CD4-positive, alpha-beta T cell treated with Interleukin-6 for 4 hours (primary cell): ENCODE measurements around the gene TRIP12.
"Not testable (repeated sequence)": the region's sequence is repeated elsewhere in the genome, so short reads cannot be mapped to it uniquely, and the experiment has no call there.

Experiments used
- DNase-seq: peaks from one replicate; pipeline ENCODE4 v3.0.0-alpha.2; 2020; ENCODE audit warnings: mixed read lengths

TRIP12 gene

DNA sequence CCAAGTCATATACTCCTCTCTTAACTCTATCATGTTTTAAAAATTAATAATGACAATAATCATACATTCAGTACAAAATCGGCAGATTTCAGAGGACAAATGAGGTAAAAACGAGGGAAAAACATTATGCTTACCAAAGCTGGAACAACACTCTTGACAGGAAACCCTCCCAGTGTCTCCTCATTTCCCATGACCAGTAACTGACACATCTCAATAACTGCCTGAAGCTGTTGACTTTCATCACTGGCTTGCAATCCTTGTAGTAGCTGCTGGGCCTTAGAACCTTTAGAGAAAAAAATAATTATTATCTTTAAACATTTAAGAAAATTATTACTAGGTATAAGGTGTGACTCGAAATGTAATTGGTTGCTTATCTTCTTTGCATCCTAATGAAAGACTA lies 103.6 kb downstream of the TRIP12 start:
- DNase-seq, result no peak

DNA sequence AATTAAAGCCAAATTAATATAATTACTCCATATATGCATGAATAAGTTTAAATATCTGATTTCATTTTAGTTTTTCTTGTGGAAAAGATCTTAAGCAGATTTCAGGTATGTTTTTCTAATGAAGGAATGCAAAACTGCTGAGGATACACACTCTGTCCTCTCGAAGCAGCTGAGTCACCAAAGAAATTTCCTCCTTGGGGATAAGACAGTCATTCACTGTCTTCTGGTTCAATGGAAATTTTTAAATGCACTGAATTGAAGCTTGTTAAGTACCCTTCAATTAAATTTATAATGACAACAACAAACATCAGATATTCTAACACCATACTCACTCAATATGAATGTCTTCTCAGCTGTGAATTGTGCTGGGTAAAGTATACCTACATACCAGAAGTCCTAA lies 106.0 kb downstream of the TRIP12 start:
- DNase-seq, result no peak

DNA sequence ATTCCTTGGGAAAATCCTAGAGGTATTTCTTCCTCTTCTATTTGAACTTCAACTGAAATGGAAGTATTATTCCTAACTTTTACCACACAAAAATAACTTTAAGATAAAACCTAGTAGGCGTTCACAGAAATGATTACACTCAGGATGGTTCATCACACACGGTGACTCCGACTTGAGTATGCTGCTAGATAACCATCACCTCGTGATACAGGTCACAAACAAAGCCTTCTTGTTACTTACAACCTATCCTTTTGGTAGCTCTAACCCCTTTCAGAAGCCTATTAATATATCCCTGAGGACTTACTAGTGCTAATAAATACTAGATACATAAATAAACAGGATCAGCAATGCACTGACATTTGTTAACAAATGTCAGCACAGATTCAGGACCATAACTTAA lies 106.5 kb downstream of the TRIP12 start:
- DNase-seq, result no peak

DNA sequence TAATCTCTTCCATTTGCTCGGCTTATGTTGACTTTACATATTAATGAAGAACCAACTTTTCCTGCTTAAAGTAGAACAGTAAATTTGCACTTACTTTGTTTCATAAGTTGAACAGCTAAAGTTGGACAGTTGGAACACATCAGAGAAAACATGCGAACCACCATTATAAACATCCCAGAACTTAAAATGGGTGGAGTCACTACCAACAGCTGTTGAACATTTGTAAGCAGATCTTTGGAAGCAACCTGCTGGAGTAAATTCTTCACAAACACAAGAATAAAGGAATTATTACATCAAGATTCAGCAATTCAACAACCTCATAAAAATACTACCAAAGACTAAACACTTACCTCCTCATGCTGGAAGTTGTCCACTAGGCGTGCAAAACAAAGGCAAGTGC lies 111.0 kb downstream of the TRIP12 start:
- no peak for DNase-seq

DNA sequence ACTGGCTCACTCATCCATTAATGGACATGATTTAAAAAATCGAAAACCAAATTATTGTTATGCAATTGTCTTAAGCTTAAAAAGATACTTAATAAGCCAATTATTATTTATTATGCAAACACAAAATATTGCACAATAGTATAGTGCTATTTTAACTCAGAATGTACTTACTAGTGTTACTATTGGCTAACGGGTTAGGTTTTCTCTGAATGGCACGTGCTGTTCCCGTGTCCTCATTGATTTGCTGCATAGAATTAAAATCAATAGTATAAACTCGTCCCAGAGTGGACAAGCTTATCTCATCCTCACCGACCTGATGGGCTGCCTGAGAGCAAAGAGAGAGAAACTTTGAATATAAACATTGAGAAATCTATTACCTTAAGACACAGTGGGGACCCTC lies 116.2 kb downstream of the TRIP12 start:
- DNase-seq, result no peak

DNA sequence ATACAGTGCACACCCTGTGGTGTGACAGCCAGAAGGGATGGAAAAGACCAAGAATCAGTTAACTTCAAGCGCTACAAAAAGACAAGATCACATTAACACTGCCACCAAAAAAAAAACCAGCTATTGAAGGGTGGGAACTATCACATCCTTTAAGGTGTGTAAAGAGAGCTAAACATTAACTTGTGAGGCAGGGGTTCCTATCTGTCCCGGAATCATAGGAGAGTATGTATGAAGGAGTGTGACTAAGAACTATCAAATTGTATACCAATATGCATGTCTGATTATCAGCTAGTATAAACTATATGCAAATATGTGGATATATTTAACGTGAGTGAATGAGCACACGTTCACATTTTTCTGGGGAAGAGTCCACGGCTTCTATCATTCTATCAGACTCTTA lies 119.0 kb downstream of the TRIP12 start:
- DNase-seq, result no peak

DNA sequence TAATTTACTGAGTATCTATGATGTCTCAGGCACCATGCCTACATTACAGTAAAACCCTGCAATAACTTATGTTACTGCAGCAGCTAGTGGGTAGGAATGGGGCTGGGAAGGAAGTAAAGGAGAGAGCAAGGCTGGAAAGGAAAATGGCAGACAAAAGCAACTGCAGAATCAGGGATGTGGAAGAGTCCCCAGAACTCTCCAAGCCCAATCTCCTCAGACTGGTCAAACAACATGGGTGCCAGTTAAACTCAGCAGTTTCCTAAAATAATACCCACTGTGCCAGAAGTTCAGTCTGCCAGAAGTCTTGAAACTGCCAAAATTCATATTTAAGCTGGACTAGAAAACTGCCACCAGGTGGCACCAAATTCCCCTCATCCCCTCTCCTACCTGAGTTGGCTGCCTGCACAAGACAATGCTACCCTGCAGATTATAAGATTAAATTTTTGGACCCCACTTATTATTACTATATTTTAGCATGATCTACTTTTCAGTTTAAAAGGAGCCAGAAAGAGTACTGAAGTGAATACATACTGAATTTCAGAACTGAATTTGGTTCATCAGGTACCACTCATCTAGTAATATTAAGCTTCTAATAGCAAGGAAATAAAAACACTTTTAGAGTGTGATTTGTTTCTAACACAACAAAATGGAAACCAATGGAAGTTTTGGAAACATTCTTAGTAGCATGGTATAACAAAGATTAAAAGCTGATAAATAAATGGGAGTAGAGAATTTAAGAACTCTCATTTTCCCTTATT lies 120.6 kb downstream of the TRIP12 start:
- DNase-seq, result peak; percentile 86

DNA sequence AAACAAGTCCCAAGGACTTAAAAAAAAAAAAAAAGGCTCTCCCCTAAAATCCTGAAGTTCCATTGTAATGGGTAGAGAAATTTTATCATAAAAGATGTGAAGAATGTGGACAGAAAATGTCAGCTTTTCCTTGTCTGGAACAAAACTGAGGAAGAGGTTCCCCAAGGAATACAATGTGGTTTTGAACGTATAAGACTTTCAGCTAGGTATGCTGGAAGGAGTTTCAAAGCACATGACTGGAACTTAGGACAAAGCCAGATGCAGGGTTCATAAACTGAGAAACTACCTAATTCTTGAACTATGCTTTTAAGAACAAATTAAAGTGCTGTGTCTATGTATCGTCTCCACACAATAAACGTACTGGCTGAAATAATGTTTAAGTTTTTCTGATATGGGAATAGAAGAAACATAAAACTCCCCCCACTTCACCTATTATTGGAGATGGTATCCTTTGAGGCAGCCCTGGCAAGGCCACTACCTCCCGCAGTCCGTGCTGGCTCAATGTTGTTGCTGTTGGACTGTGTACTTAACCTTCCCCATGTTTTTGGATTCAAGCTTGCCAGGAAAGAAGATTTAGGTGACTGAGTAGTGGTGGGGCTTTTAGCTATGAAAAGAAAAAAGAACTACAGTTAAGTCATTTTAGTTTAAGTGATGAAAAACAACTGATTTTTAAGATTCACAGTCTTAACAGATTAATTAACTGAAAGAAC lies 123.2 kb downstream of the TRIP12 start:
- DNase-seq, result no peak

DNA sequence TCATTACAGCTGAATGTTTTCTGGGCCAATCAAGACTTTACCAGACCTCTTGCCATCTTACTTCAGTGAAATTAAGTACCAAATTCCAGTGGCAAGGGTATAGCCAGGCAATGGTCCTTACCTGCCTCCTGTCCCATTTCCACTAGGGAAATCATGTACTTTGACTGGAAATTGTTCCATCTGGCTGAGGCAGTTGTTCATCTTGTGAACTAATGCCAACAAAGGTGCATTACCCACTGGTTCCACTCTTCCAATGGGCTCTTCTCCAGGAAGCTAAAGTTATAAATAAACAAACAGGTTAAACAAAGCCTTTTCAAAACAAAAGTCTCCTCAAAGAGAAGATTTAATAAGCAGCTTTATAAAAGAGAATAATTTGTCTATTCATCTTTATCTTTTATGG lies 126.8 kb downstream of the TRIP12 start:
- no peak for DNase-seq

DNA sequence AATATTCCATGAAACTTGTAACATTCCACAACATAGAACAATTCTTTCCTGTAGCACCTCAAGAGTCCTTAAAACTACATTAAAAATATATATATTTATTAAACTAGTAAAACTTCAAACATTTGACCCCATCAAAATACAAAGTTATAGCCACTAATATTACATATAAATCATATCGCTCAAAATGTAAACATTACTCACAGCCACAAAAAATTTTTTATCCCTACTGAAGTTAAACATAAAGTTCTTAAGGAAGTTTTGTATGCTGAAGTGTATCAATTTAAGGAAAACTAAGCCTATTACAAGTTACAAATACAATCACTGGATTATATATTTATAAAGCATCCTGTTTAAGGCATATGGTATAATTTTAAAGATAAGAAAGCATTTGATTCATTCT lies 127.2 kb downstream of the TRIP12 start:
- DNase-seq, result no peak

DNA sequence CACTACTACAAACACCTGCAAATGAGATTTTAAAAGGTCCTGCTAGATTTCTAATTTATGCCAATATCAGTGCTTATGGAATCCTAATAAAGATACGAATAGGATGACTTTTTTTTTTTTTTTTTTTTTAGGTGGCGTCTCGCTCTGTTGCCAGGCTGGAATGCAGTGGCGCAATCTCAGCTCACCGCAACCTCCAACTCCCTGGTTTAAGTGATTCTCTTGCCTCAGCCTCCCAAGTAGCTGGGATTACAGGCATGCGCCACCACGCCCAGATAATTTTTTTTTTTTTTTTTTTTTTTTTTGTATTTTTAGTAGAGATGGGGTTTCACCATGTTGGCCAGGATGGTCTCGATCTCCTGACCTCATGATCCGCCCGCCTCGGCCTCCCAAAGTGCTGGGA lies 135.5 kb downstream of the TRIP12 start:
- not testable (repeated sequence) for DNase-seq

DNA sequence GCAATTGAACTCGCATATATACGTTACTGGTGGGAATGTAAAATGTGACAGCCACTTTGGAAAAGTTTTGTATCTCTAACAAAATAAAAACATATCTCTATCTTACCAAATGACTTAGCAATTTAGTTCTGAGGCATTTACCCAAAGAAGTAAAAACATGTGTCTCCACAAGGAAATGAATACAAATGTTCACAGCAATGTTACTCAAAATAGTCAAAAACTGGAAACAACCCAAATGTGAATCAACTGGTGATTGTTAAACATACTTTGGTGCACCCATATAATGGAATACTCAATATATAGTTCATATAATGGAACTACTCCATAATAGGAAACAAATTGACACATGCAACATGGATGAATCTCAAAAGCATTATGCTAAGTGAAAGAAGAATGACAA lies 137.0 kb downstream of the TRIP12 start:
- no peak for DNase-seq

DNA sequence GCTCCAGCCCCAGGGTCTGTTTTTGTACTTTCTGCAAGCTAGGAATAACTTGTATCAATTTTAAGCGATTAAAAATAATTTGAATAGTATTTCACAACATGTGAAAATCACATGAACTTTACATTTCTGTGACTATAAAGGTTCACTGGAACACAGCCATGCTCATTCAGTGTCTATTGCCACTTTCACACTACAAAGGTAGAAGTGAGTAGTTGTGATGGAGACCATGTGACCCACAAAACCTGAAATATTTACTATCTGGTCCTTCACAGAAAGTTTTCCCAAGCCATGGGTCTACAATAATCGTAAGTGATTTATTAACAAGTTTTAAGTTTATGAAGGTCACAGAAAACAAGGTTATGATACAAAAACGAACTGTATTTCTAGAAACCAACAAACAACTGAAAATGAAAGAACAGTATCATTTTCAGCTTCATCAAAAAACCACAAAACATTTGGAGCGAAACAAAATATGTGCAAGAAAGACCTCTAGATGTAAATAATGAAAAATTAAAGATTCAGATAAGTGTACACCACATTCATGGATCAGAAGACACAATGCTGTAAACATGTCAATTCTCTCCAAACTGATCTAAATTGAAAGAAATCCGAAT lies 138.6 kb downstream of the TRIP12 start:
- no peak for DNase-seq

DNA sequence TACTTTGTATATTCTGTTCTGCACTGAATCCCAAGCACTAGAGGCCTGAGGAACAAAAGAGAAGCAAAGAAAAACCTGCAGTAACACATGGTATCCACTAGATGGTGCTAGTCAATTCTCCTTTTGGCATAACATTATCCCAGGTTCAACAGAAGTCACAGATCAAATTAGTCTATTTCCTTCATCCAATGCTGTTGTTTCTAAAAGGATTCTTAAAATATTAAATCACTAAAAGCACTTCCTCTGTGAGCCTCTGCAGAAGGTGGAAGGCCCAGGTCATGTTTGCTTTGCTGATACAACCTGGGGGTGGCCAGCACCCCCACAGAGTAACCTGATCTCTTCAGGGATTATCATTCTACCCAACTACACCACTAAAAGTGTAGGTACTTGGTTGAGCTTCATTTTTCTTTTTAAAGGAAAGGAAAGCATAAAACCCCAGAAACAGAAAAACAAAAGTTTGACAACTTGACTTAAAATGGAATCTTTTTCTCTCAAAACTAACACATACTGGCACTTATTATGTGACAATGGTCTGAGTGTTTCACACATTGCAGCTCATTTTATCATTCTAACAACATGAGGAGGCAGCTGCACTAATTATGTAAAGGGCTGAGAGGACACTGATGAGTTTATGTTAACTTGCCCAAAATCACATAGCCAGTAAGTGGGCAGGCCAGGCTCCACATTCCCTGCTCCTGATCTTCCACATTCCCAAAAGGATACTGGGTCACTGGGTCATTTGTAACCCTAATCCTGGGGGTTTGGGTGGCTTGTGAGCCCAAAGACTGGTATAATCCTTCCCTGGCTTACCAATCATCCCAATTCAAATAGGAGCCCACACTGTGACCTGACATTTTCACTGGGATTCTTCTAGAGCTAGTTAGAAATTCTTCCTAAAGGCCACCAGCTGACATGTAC lies 140.7 kb downstream of the TRIP12 start:
- DNase-seq, result no peak

DNA sequence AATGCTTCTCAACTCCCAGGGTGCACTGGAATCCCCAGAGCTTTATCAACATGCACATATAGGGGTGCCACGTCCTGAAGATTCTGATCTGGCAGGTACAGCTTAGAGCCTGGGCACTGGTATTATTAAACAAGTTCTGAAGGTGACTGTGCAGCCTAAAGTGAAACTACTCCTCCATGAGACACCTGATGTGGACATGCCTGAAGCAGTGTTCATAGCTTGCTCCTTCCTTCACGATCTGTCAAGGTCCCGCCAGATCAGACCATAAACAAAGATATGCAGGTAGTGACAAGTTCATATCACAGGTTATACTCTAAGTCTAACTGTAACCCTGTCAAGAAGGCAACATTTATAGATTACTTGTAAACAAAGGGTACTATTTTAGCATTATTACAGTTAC lies 142.2 kb downstream of the TRIP12 start:
- DNase-seq, result no peak

DNA sequence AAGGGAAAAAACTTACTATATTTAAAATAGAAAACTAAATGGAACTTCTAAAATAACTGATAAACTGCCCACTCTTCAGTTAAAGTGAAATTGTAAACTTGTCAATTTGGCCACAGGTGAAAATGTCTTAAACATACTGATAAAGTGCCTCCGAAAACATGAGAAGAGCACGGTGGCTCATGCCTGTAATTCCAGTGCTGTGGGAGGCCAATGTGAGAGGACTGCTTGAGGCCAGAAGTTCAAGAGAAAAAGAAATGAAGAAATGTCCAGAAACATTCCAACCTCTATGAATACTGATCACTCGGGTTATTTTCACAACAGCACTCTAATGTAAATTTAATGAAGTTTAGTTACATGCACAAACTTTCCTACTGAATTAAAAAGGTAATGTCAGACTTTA lies 144.1 kb downstream of the TRIP12 start:
- no peak for DNase-seq

DNA sequence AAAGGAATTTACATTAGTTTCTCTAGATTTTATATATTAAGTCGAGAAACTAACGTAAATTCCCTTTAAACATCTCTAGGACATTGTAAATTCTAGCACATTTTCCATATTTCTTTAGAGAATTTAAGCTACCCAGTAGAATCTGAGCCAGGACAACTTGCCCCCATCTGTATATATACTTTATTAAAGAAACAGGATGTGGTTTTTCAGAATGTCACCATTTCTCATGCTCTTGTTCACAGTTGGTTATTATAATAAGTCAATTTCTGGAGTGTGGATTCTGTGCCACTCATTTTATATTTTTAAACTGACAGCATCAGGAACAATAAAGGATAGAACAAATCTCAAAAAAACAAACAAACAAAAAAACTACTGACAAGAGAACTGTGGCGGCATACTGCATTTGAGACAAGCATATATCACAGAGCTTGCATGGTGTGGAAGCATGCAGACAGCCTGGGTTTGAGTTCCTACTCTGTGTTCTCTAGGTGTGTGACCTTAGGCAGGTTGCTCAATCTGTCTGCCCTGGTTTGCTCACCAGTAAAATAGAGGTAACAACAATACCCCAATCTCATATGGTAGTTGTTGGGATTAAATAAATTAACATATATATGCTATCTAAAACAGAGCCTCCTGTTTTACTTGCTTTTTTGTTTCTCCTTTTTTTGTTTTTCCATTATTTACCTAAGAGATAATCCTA lies 146.0 kb downstream of the TRIP12 start:
- no peak for DNase-seq

DNA sequence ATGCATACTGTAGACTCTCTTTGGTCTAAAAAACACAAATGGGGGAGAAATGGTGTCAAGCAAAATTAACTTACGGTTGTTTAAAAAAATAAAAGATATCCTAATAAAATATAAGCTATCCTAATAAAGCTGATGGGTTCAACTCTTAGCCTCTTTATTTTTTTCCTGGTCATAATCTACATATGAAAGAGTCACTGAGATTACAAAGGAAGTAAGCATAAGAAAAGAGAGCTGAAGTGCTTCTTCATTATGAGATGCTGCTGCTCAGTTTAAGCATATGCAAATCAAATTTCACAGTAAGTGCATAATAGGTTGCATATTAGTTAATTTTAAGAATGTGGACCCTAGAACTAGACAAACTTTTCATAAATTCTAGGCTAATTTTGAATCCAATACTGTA lies 147.6 kb downstream of the TRIP12 start:
- DNase-seq, result no peak

DNA sequence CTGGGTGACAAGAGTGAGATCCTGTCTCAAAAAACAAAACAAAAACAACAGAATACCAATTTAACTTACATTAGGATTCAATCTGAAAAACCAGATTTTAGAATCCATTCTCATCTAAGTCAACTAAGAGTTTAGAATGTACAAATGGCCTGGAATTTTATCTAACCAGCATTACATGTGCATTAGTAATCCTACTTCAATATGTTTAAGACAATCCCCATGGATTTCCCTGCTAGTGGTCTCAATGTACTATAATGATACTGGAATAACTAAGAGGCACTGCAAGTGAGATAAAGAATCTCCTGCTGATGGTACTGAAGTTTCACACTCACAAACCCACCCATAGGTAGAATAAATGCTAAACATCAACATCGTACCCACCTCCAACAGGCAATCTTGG lies 153.6 kb downstream of the TRIP12 start:
- no peak for DNase-seq

DNA sequence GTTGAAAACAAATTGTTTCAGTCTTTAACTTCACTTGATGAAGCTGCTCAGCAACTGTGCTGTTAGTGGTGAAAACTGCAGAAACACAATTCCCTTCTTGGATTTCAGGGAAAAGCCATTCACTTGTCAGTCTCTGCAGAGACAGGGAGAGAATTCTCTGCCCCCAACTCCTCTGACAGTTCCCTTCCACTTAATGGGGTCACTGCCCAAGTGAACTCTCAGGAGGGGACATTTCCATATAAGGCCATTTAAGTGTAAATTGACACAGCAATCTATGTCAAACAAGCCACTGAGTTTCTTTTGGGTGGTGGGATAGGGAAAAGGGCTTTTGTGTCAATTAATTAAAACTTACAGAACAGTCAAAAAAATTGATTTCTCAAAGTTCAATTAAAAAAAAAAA lies 156.1 kb downstream of the TRIP12 start:
- no peak for DNase-seq

DNA sequence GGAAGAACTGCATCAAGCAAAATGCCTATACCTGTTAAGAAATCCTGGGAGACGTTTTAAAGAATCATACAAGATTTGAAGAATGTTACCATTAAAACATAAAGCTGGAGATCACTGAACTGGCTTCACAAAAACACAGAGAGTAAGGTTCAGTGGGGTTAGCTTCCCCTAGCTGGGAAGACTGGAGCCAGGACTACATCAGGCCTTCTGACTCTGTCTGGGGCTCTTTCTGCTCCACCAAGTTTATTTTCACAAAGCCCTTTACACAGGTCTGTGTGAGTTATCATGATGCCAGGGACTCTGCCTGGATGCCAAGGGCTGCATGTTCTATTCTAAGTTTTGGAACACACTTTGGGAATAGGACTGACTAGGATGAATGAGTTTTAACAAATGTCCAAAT lies 160.1 kb downstream of the TRIP12 start:
- DNase-seq, result no peak

DNA sequence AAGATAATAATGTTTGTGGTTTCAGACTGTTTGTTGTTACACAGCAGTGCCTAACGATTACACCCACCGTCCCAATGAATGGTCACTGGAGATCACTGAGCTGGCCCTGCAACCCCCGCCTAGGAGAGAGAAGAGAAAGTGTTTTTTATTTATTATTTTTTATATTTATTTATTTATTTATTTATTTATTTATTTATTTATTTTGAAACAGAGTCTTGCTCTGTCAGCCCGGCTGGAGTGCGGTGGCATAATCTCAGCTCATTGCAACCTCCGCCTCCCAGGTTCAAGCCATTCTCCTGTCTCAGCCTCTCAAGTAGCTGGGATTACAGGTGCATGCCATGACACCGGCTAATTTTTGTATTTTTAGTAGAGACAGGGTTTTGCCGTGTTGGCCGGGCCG lies 164.3 kb downstream of the TRIP12 start:
- not testable (repeated sequence) for DNase-seq
